ENCODE measurements around the gene CCDC74B. TPM values are rescaled to one million over a fixed set of nuclear protein-coding genes. Genes with fewer than 3 reads are reported as not detected.
"Not testable (repeated sequence)": the region's sequence is repeated elsewhere in the genome, so short reads cannot be mapped to it uniquely, and the experiment has no call there.

CCDC74B gene
- total and polyA plus RNA-seq, 7 donors: 0.60 to 9.7 (median 3.6) TPM; not detected in 1

DNA sequence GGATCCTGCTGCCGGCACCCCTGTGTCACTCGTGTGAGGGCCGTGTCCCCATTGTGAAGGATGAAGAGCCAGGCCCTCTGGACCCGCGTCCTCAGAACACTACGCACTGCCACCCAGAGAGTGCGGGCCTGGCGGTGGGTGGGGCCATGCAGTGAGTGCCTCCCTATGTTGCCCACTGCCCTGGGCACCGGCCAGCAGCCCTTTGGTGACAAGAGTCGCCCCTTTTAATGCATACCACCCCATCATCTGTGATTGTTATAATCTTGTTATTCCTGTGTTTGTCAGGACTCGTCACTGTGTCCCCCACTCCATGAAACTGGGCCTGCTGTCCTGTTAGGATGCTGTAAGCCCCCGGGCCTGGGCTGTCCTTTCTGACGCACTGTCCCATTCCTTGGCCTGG is 6.6 kb downstream of the CCDC74B start:
- WGBS, 2 donors: 91 to 92% methylated on average over 10 to 12 of the region's 13 CpGs
- H3K27ac ChIP-seq; DNase-seq; H3K4me1 ChIP-seq; H3K9me3 ChIP-seq; H3K4me3 ChIP-seq; H3K36me3 ChIP-seq; intact Hi-C loops (cut with DNase I); H3K27me3 ChIP-seq: not testable (repeated sequence)

DNA sequence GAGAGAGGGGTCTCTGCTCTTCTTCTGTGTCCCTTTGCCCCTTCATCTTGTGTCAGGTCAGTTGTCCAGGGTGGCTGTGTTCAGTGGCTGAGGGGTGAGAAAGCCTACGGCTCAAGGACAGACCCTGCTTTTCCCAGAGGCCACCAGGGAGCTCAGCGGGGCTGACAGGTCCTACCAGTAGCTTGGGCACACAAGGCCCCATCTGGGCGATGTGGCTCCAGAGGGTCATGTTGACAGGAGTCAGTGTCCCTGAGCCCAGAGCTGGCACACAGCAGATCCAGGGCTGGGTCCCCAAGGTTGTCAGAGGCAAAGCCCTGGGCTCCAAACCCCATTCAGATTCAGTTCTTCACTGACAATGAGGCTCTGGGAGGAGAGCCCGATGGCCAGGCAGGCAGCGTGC is 7.8 kb downstream of the CCDC74B start:
- intact Hi-C loops (cut with DNase I); H3K27me3 ChIP-seq; H3K4me1 ChIP-seq; H3K4me3 ChIP-seq; H3K27ac ChIP-seq; H3K9me3 ChIP-seq; H3K36me3 ChIP-seq: not testable (repeated sequence)
- DNase-seq: peak; percentile 11
- 76 to 86% methylated on average over 5 of the region's 5 CpGs for WGBS, 2 donors

GRCh38 chr2:130136546-130136945 is 8.4 kb downstream of the CCDC74B start:
- H3K27me3 ChIP-seq: not testable (repeated sequence)
- DNase-seq: peak; percentile 46

GRCh38 chr2:130135692-130136541 is 9.0 kb downstream of the CCDC74B start:
- WGBS, 2 donors: 89 to 93% methylated on average over 15 of the region's 15 CpGs
- Histone ChIP-seq H3K36me3 (no peaks in the 10 kb centered on the region), H3K4me1 (no peaks in the 10 kb centered on the region), H3K9me3 (no peaks in the 10 kb centered on the region), H3K27me3 (no peaks in the 10 kb centered on the region), H3K4me3 (no peak overlapping the region), H3K27ac (no peak overlapping the region)
- intact Hi-C loops (cut with DNase I): no loop called here
- peak; percentile 57 for DNase-seq
- no peak for TF ChIP-seq POLR2AphosphoS5 (IDR thresholded peaks at IDR 0.05)
- no peak for TF ChIP-seq EP300 (IDR thresholded peaks at IDR 0.05)
- no peak for TF ChIP-seq POLR2A (IDR thresholded peaks at IDR 0.05)
- TF ChIP-seq CTCF (IDR thresholded peaks at IDR 0.05): no peak

More at GRCh38 chr2:130136546-130136945, 8.4 kb downstream of the CCDC74B start:
- intact Hi-C loops (cut with DNase I); H3K36me3 ChIP-seq; H3K27ac ChIP-seq; H3K9me3 ChIP-seq; H3K4me1 ChIP-seq; H3K4me3 ChIP-seq: not testable (repeated sequence)
- 86 to 90% methylated on average over 9 of the region's 10 CpGs for WGBS, 2 donors

DNA sequence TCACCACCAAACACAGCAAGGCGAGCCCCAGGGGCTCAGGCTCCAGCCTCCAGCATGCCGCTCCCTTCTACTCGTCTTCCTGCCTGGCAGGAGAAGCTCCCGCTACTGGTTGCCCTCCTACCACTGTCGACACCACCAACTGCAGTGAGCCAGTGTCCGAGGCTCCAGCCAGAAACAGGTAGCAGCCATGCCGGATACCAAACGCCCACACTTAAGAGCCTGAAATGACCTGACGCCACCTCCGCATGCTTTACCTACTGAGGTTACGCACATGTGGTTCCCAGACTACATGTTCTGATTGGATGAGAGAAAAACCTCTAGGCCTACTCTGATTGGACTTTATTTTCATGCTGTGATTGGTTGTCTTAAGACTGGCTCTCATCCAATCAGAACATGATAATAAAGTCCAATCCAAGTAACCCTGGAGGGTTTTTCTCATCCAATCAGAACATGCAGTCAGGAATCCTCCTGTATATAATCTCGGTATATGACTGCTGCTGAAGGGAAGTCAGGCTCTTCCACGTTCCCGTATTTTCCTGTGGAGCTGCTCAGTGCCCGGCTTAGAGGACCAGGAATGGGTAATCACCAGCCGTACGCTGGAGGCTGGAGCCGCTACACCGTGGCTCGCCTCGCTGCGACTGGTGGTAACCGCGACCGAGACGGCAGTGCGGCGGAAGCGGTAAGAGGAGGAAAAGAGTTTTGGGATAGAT is 15.6 kb downstream of the CCDC74B start, which contains the start of gene POTEF:
Gene POTEF (minus strand): TSS at position 103 of the 710 bp plus-strand sequence. CDS start 8,707 bp downstream, outside the sequence.
- H3K4me1 ChIP-seq; intact Hi-C loops (cut with DNase I); H3K36me3 ChIP-seq; H3K9me3 ChIP-seq; H3K4me3 ChIP-seq; H3K27me3 ChIP-seq; H3K27ac ChIP-seq: not testable (repeated sequence)
- WGBS, 2 donors: 91% methylated on average over 16 to 19 of the region's 29 CpGs
- peak; percentile 19 for DNase-seq

DNA sequence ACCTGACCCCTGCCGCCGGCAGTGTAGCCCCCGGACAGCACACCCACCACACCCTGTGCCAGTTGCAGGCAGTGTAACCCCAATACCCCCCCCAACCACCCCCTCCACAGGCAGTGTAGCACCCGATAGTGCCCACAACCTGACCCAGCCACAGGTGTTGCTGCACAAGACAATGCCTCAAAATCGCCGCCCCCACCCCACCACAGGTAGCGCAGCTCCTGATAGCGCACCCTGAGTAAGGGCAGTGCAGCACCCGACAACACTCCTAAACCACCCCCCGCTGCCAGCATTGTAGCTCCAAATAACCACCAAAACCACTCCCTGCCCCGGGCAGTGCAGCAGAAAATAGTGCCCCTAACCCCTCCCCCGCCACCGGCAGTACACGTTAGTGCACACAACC is 16.4 kb downstream of the CCDC74B start:
- H3K36me3 ChIP-seq; intact Hi-C loops (cut with DNase I); H3K27me3 ChIP-seq; H3K4me3 ChIP-seq; H3K9me3 ChIP-seq; H3K27ac ChIP-seq; H3K4me1 ChIP-seq: not testable (repeated sequence)
- peak; percentile 32 for DNase-seq
- 80 to 92% methylated on average over 11 to 14 of the region's 14 CpGs for WGBS, 2 donors

DNA sequence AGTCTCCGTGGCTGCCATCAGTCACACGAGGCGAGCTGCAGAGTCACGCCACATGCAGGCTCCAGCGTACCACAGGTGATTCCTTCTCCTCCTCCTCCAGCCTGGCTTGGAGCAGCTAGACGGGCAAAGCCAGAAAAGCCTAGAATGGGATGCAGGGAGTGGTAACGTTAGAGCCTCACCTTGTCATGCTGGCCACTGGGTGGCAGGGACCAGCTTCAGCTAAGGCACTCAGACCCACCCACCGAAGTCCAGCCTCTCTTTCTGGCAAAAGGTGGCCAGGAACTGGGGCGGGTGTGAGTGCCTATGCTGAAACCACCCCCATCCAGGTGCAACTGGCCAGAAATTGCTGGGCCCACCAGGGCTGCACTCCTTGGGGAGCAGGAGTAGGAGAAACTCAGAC is 17.2 kb downstream of the CCDC74B start:
- WGBS, 2 donors: 71% methylated on average over 3 of the region's 9 CpGs; no CpG with 5 or more reads in 1 of the 2 donors
- H3K27ac ChIP-seq; H3K4me1 ChIP-seq; H3K27me3 ChIP-seq; H3K4me3 ChIP-seq; H3K36me3 ChIP-seq; DNase-seq; intact Hi-C loops (cut with DNase I); H3K9me3 ChIP-seq: not testable (repeated sequence)

- not testable (repeated sequence) for H3K27me3 ChIP-seq, DNase-seq
Measured at GRCh38 chr2:130120924-130121323, 24.0 kb downstream of the CCDC74B start.

DNA sequence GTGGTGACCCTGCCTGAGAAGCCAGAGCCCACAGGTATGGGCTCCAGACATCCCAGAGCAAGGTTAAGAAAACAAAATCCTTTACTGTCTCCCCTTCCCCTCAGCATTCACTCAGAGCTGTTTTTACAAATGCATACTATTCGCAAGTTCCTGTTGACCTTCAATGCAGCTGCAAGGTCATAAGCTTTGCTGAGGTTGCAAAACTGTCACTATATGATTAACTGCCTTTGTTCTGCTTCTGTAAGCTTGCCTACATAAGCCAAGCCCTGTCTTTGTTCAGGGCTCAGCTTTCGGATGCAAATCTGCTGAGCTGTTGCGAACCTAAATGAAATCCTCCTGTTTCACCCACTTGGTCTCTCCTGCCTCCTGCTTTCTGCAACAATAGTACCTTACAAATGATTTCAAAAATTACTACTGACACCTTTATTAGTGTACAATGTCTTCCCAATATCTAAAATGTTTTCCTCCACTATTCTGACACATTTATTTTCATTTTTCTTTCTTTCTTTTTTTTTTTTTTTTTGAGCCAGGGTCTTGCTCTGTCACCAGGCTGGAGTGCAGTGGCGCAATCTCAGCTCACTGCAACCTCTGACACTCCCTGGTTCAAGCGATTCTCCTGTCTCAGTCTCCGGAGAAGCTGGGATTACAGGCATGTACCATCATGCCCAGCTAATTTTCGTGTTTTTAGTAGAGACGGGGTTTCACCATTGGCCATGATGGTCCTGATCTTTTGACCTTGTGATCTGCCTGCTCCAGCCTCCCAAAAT is 42.1 kb downstream of the CCDC74B start:
- H3K27me3 ChIP-seq; H3K9me3 ChIP-seq; DNase-seq; H3K4me3 ChIP-seq; H3K36me3 ChIP-seq; H3K27ac ChIP-seq; H3K4me1 ChIP-seq; intact Hi-C loops (cut with DNase I): not testable (repeated sequence)
- 66 to 78% methylated on average over 8 of the region's 8 CpGs for WGBS, 2 donors

More at GRCh38 chr2:130120924-130121323, 24.0 kb downstream of the CCDC74B start:
- intact Hi-C loops (cut with DNase I); H3K4me1 ChIP-seq; H3K4me3 ChIP-seq; H3K9me3 ChIP-seq; H3K27ac ChIP-seq; H3K36me3 ChIP-seq: not testable (repeated sequence)
- 92 to 94% methylated on average over 35 to 38 of the region's 45 CpGs for WGBS, 2 donors
